Lower leg skin (tissue), 4 donors: Measurements from ENCODE around the gene NBAS. TPM values are rescaled to one million over a fixed set of nuclear protein-coding genes. Genes with fewer than 3 reads are reported as not detected.
"Not testable (repeated sequence)": the region's sequence is repeated elsewhere in the genome, so short reads cannot be mapped to it uniquely, and the experiment has no call there.

Source experiments
- DNase-seq, 2 donors: peaks; one replicate each; pipeline ENCODE4 v3.0.0-alpha.2; 2019; ENCODE audit warnings: low spot score in 2 of 2
- H3K4me3 ChIP-seq: fragments of 200-600 bp; sonication (generic); 2 replicates; pipeline ENCODE4 v1.5.1; 2017; ENCODE audit warnings: mild to moderate bottlenecking, low read depth; ENCODE audit not compliant: poor library complexity, severe bottlenecking
- POLR2A ChIP-seq, 2 donors: fragments of 450-650 bp; IDR thresholded peaks; one replicate each; pipeline ENCODE4 v1.6.1; 2016 to 2017; ENCODE audit warnings: antibody characterized with exemption in 2 of 2, mild to moderate bottlenecking in 1 of 2, moderate library complexity in 1 of 2
- WGBS, 2 donors: methylation state at CpG; one replicate each; pipeline ENCODE4 v1.1.5; 2018; 5-methylcytosine and 5-hydroxymethylcytosine counted together
- intact Hi-C: fragments of 100-400 bp; cut with DNase I; formaldehyde crosslinking; loops from one replicate; pipeline ENCODE4 v1.15.0; 2023; ENCODE audit warnings: low total_unique reads
- total RNA-seq, 4 donors: library from RNA; depleted of rRNA; stranded (reverse); fragments of >200 nt; gene quantifications; one replicate each; pipeline ENCODE4 v1.1.0, GENCODE V29; 2016
- TF ChIP-seq, protein P1 (sequence below), 3 donors: fragments of 450-650 bp; IDR thresholded peaks; one replicate each; pipeline ENCODE4 v1.5.1; 2016; ENCODE audit warnings: antibody characterized with exemption in 3 of 3, mild to moderate bottlenecking in 3 of 3, moderate library complexity in 2 of 3

NBAS gene
- total RNA-seq, 4 donors from 2014 or later = 26.6 to 40.2 (median 38.3) TPM

DNA sequence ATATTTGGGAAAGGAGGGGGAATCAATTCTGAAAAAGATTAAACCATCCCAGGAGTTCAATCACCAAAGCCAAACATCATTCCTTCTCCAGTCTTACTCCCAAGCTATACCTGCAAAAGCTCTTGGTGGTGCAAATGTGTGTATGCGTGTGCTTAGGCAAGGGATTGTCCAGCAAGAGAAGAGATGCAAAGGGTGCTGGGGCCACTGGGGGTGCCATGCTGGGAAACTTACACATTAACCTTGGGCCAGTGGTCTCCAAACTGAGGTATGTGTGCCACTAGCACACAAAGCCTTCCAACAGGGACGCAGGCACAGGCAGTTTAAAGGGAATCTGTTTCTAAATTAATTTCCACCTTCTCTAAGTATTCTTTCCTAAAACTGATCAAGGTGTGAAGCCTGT lies 307.9 kb downstream of the NBAS start:
- intact Hi-C loops = no loop called here
- TF ChIP-seq, protein P1, sequence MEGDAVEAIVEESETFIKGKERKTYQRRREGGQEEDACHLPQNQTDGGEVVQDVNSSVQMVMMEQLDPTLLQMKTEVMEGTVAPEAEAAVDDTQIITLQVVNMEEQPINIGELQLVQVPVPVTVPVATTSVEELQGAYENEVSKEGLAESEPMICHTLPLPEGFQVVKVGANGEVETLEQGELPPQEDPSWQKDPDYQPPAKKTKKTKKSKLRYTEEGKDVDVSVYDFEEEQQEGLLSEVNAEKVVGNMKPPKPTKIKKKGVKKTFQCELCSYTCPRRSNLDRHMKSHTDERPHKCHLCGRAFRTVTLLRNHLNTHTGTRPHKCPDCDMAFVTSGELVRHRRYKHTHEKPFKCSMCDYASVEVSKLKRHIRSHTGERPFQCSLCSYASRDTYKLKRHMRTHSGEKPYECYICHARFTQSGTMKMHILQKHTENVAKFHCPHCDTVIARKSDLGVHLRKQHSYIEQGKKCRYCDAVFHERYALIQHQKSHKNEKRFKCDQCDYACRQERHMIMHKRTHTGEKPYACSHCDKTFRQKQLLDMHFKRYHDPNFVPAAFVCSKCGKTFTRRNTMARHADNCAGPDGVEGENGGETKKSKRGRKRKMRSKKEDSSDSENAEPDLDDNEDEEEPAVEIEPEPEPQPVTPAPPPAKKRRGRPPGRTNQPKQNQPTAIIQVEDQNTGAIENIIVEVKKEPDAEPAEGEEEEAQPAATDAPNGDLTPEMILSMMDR (IDR thresholded peaks at IDR 0.05) = no peak
- no peak for TF ChIP-seq POLR2A (IDR thresholded peaks at IDR 0.05)
- 92 to 98% methylated on average over 2 of the region's 2 CpGs for WGBS, 2 donors
- no peak for DNase-seq
- no peak overlapping the region for H3K4me3 ChIP-seq

GRCh38 chr2:15251753-15252152 lies 309.4 kb downstream of the NBAS start:
- H3K4me3 ChIP-seq = no peak overlapping the region
- no peak for DNase-seq
- intact Hi-C loops = no loop called here
- 95% methylated on average over 3 of the region's 3 CpGs for WGBS, 2 donors
- TF ChIP-seq, protein P1 (IDR thresholded peaks at IDR 0.05) = no peak
- TF ChIP-seq POLR2A (IDR thresholded peaks at IDR 0.05) = no peak

- intact Hi-C loops, H3K4me3 ChIP-seq, DNase-seq: not testable (repeated sequence)
- 97 to 99% methylated on average over 3 of the region's 3 CpGs for WGBS, 2 donors
These were observed 310.2 kb downstream of the NBAS start for GRCh38 chr2:15250946-15251345.

DNA sequence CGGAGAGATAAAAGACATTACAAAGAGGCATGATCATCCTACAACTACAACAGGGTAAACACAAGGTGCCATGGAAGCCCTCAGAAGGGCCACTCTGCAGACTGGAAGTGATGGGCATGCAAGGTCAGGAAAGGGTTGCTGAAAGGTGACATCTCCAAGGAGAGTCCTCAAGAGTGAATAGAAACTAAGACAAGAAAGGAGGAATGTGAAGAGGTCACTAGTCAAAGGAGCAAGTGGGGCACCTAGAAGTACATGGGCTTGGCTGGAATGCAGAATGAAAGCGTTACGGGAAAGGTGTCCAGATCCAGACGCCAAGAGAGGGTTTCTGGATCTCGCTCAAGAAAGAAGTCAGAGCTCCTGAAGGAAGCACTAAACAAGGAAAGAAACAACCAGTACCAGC lies 314.3 kb downstream of the NBAS start:
- intact Hi-C loops = no loop called here
- DNase-seq = no peak
- H3K4me3 ChIP-seq = no peak overlapping the region
- TF ChIP-seq, protein P1 (IDR thresholded peaks at IDR 0.05) = no peak
- TF ChIP-seq POLR2A (IDR thresholded peaks at IDR 0.05) = no peak
- WGBS, 2 donors = 91 to 96% methylated on average over 5 of the region's 5 CpGs

DNA sequence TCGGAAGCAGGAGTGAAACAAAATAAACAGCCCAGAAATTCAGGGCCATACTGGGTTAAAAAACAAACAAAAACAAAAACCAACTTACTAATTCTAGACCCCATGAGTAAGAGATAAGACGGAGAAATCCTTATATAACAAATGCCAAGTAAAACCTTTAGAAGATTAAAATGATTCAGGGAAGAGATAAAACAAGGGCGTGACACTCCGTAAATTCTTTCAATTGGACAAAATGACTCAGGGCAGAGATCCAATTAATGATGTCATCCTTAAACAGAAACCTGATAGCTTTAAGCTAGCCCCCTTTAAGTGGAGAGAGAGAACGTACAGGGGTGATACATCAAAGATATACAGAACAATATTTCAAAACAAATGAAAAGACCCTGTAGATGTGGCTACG lies 317.4 kb downstream of the NBAS start:
- WGBS, 2 donors = 68% methylated on average over 6 of the region's 6 CpGs
- no peak for DNase-seq
- no peak overlapping the region for H3K4me3 ChIP-seq
- TF ChIP-seq POLR2A (IDR thresholded peaks at IDR 0.05) = no peak
- intact Hi-C loops = no loop called here

DNA sequence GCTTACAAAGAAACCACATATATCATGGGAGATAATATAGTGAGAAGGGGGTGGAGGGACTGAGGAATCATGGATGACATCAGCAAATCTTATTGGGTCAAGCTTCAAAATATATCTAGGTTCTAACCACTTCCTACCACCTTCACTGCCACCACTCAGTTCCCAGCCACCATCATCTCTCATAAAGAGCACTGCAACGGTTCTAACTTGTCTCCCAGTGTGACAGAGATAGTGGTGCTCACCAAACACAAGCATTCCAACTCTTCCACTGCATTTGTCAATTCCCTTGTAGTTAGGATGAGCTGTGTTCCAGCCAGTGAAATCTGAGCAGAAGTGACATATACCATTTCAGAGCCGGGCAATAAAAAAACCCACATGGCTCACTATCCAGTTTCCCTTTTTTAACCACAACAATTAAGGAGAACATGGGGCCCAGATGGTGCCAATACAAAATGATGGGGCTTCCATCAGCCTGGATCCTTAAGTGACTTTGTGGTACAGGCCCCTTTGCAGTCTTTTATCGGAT lies 318.1 kb downstream of the NBAS start:
- H3K4me3 ChIP-seq = no peak overlapping the region
- no peak for DNase-seq
- WGBS, 2 donors = 79% methylated on average over 3 of the region's 3 CpGs
- intact Hi-C loops = no loop called here
- TF ChIP-seq POLR2A (IDR thresholded peaks at IDR 0.05) = no peak
- TF ChIP-seq, protein P1 (IDR thresholded peaks at IDR 0.05) = no peak

GRCh38 chr2:15241929-15242328 lies 319.2 kb downstream of the NBAS start:
- no peak for DNase-seq
- no peak overlapping the region for H3K4me3 ChIP-seq
- TF ChIP-seq, protein P1 (IDR thresholded peaks at IDR 0.05) = no peak
- no peak for TF ChIP-seq POLR2A (IDR thresholded peaks at IDR 0.05)
- intact Hi-C loops = no loop called here
- WGBS, 2 donors = 88 to 94% methylated on average over 3 of the region's 3 CpGs
